ENCODE data around the gene CASQ1.

CASQ1 gene

GRCh38 chr1:160189649-160190625, at the start of gene CASQ1:
Gene CASQ1, plus strand, starts transcription at chr1:160190575. Its CDS starts 177 bp downstream, at chr1:160190752.
- DNase-seq (ENCODE audit: extremely low spot score) = no peak
- CTCF ChIA-PET = interaction anchor here (1.2 to 3.4 kb wide), 4 partner anchors 9 to 101 kb away, joined by 3 to 30 read pairs (median 12); no protein-coding TSS in a partner anchor

GRCh38 chr1:160143695-160144094, 46.7 kb upstream of the CASQ1 start:
- ChIA-PET CTCF (no interaction called here), POLR2A (no interaction called here)
- no peak for TF ChIP-seq ARNT (IDR thresholded peaks at IDR 0.05)
- no peak for TF ChIP-seq NFRKB (IDR thresholded peaks at IDR 0.05)
- TF ChIP-seq BHLHE40 (IDR thresholded peaks at IDR 0.05; ENCODE audit: borderline replicate concordance) = no peak
- TF ChIP-seq HDGF (IDR thresholded peaks at IDR 0.05; ENCODE audit: borderline replicate concordance) = no peak
- no peak for TF ChIP-seq FOXA1 (IDR thresholded peaks at IDR 0.05)
- no peak for TF ChIP-seq ELF4 (IDR thresholded peaks at IDR 0.05)
- no peak for TF ChIP-seq L3MBTL2 (conservative IDR thresholded peaks at IDR 0.05)
- TF ChIP-seq PKNOX1 (IDR thresholded peaks at IDR 0.05) = no peak
- TF ChIP-seq FOXK2 (IDR thresholded peaks at IDR 0.05) = no peak
- no peak for TF ChIP-seq FOXM1 (IDR thresholded peaks at IDR 0.05; ENCODE audit: borderline replicate concordance)
- no peak for TF ChIP-seq CTBP1 (IDR thresholded peaks at IDR 0.05; ENCODE audit: borderline replicate concordance)
- TF ChIP-seq ZNF384 (IDR thresholded peaks at IDR 0.05) = no peak
- TF ChIP-seq LEF1 (IDR thresholded peaks at IDR 0.05; ENCODE audit: borderline replicate concordance) = no peak
- no peak for DNase-seq (ENCODE audit: extremely low spot score)

More at GRCh38 chr1:160189649-160190625, at the start of gene CASQ1:
- TF ChIP-seq CTBP1 (IDR thresholded peaks at IDR 0.05; ENCODE audit: borderline replicate concordance) (no peak), ARNT (IDR thresholded peaks at IDR 0.05) (no peak), TARDBP (IDR thresholded peaks at IDR 0.05) (no peak), ZNF384 (IDR thresholded peaks at IDR 0.05) (no peak), LEF1 (IDR thresholded peaks at IDR 0.05; ENCODE audit: borderline replicate concordance) (no peak), HDGF (IDR thresholded peaks at IDR 0.05; ENCODE audit: borderline replicate concordance) (no peak), FOXK2 (IDR thresholded peaks at IDR 0.05) (no peak), SUZ12 (IDR thresholded peaks at IDR 0.05) (no peak), FOXA1 (IDR thresholded peaks at IDR 0.05) (no peak), PKNOX1 (IDR thresholded peaks at IDR 0.05) (no peak)
- POLR2A ChIA-PET = interaction anchor here (1.0 kb wide), 1 partner anchor 71 kb away, joined by 3 read pairs; no protein-coding TSS in a partner anchor

DNA sequence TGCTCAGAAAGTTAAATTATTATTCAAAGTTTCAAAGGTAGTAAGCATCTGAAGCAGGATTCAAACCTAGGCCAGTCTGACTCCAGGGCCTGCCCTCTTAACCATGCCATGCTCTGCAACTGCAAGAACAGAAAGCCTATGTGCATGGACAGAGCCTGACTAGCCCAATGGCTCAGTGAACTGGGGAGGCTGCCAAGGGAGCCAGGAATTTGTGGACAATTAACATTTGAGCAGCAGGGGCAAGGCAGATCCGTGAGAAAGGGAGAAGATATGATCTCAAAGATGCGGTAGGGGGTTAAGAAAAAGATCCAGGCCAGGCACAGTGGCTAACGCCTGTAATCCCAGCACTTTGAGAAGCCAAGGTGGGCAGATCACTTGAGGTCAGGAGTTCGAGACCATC, 45.5 kb upstream of the CASQ1 start:
- CTCF ChIA-PET = no interaction called here
- POLR2A ChIA-PET = no interaction called here
- no peak for DNase-seq (ENCODE audit: extremely low spot score)
- TF ChIP-seq FOXK2 (IDR thresholded peaks at IDR 0.05) = no peak
- TF ChIP-seq ARNT (IDR thresholded peaks at IDR 0.05) = no peak
- TF ChIP-seq NFRKB (IDR thresholded peaks at IDR 0.05) = no peak
- TF ChIP-seq ELF4 (IDR thresholded peaks at IDR 0.05) = no peak
- TF ChIP-seq SUZ12 (IDR thresholded peaks at IDR 0.05) = no peak
- TF ChIP-seq ZNF384 (IDR thresholded peaks at IDR 0.05) = no peak
- TF ChIP-seq PKNOX1 (IDR thresholded peaks at IDR 0.05) = no peak
- no peak for TF ChIP-seq FOXA1 (IDR thresholded peaks at IDR 0.05)
- TF ChIP-seq L3MBTL2 (conservative IDR thresholded peaks at IDR 0.05) = no peak
- no peak for TF ChIP-seq CTBP1 (IDR thresholded peaks at IDR 0.05; ENCODE audit: borderline replicate concordance)
- no peak for TF ChIP-seq BHLHE40 (IDR thresholded peaks at IDR 0.05; ENCODE audit: borderline replicate concordance)
- TF ChIP-seq LEF1 (IDR thresholded peaks at IDR 0.05; ENCODE audit: borderline replicate concordance) = no peak
- no peak for TF ChIP-seq FOXM1 (IDR thresholded peaks at IDR 0.05; ENCODE audit: borderline replicate concordance)
- no peak for TF ChIP-seq SP1 (IDR thresholded peaks at IDR 0.05)
- TF ChIP-seq HDGF (IDR thresholded peaks at IDR 0.05; ENCODE audit: borderline replicate concordance) = no peak
- no peak for TF ChIP-seq TARDBP (IDR thresholded peaks at IDR 0.05)

GRCh38 chr1:160146107-160146506, 44.3 kb upstream of the CASQ1 start:
- DNase-seq (ENCODE audit: extremely low spot score) = no peak
- TF ChIP-seq CTBP1 (IDR thresholded peaks at IDR 0.05; ENCODE audit: borderline replicate concordance) (no peak), FOXK2 (IDR thresholded peaks at IDR 0.05) (no peak), NFRKB (IDR thresholded peaks at IDR 0.05) (no peak), ELF4 (IDR thresholded peaks at IDR 0.05) (no peak), L3MBTL2 (conservative IDR thresholded peaks at IDR 0.05) (no peak), SP1 (IDR thresholded peaks at IDR 0.05) (no peak), FOXA1 (IDR thresholded peaks at IDR 0.05) (no peak), PKNOX1 (IDR thresholded peaks at IDR 0.05) (no peak), HDGF (IDR thresholded peaks at IDR 0.05; ENCODE audit: borderline replicate concordance) (no peak), ZNF384 (IDR thresholded peaks at IDR 0.05) (no peak), SUZ12 (IDR thresholded peaks at IDR 0.05) (no peak), BHLHE40 (IDR thresholded peaks at IDR 0.05; ENCODE audit: borderline replicate concordance) (no peak)
- ChIA-PET POLR2A (no interaction called here), CTCF (no interaction called here)

DNA sequence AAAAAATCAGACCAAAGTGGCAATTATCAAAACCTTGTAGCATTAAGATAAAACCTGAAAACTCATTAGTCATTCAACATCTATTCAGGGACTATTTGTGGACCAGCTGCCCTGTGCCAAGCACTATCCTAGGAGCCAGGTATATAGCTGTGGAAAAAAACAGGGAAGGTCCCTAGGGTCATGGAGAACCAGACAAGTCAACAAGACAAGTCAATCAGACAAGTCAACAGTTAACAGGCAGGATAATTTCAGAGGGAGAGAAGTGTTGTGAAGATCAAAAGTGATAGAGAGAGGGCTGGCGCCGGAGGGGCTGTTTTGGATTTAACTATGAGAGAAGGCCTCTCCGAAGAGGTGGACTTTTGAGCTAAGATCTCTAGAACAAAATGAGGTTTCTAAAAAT, 42.3 kb upstream of the CASQ1 start:
- TF ChIP-seq PKNOX1 (IDR thresholded peaks at IDR 0.05) (no peak), FOXM1 (IDR thresholded peaks at IDR 0.05; ENCODE audit: borderline replicate concordance) (no peak)
- POLR2A ChIA-PET = no interaction called here

More for the DNA sequence above, 42.3 kb upstream of the CASQ1 start:
- CTCF ChIA-PET = interaction anchor here (0.9 kb wide), 1 partner anchor 144 kb away, joined by 3 read pairs; no protein-coding TSS in a partner anchor
- no peak for DNase-seq (ENCODE audit: extremely low spot score)

All from HEK293T (cell line).